ENCODE results near the gene BPIFB4. TPM values are rescaled to one million over a fixed set of nuclear protein-coding genes. Genes with fewer than 3 reads are reported as not detected.

BPIFB4 gene
- total and polyA plus RNA-seq, 2 of the 4 experiments (the other 2 are of a cell fraction), result not detected

DNA sequence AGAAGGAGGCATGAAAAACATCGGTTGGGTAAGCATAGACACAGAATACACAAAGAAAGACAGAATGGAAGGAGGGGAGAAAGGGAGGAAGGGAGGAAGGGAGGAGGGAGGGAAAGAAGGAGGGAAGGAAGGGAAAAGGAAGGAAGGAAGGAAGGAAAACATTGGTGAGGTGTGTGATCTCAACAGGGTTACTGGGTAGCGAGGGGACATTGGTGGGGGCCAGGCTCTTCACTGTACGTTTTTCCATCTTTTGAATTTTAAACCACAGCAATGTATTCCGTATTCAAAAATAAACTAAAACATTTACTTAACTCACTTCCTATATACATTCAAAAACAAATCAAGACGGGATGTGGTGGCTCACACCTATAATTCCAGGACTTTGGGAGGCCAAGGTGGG, 67.9 kb downstream of the BPIFB4 start:
- WGBS, 2 experiments (ENCODE audit: extremely low coverage in 2 of 2, insufficient read length in 1 of 2), result 88% methylated on average over 1 of the region's 5 CpGs; no CpG with 5 or more reads in 1 of the 2 experiments
- TF ChIP-seq RCOR1 (IDR thresholded peaks at IDR 0.05; ENCODE audit: insufficient replicate concordance, low read length) (no peak), CHD1 (IDR thresholded peaks at IDR 0.05; ENCODE audit: low read depth, low read length) (no peak), CEBPB (IDR thresholded peaks at IDR 0.05; ENCODE audit: low read depth, low read length) (no peak), MAZ (IDR thresholded peaks at IDR 0.05; ENCODE audit: borderline replicate concordance, low read depth, low read length) (no peak), USF2 (IDR thresholded peaks at IDR 0.05; ENCODE audit: low read depth, low read length) (no peak), RAD21 (IDR thresholded peaks at IDR 0.05; ENCODE audit: low read length) (no peak), FOS (IDR thresholded peaks at IDR 0.05; ENCODE audit: low read depth, low read length) (no peak), MAFK (IDR thresholded peaks at IDR 0.05; ENCODE audit: low read depth, low read length) (no peak), POLR2A (IDR thresholded peaks at IDR 0.05; ENCODE audit: low read depth, low read length) (no peak), BHLHE40 (IDR thresholded peaks at IDR 0.05; ENCODE audit: low read depth, low read length) (no peak), SMC3 (IDR thresholded peaks at IDR 0.05; ENCODE audit: low read depth, low read length) (no peak), RFX5 (IDR thresholded peaks at IDR 0.05; ENCODE audit: low read depth, low read length) (no peak), MXI1 (IDR thresholded peaks at IDR 0.05; ENCODE audit: borderline replicate concordance, low read depth, low read length) (no peak)
- TF ChIP-seq, protein P1, sequence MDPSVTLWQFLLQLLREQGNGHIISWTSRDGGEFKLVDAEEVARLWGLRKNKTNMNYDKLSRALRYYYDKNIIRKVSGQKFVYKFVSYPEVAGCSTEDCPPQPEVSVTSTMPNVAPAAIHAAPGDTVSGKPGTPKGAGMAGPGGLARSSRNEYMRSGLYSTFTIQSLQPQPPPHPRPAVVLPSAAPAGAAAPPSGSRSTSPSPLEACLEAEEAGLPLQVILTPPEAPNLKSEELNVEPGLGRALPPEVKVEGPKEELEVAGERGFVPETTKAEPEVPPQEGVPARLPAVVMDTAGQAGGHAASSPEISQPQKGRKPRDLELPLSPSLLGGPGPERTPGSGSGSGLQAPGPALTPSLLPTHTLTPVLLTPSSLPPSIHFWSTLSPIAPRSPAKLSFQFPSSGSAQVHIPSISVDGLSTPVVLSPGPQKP (IDR thresholded peaks at IDR 0.05; ENCODE audit: borderline replicate concordance, low read depth, low read length), result no peak
- Histone ChIP-seq H3K9me1 (ENCODE audit: insufficient read depth, low read length) (no peaks in the 10 kb centered on the region), H3K18ac (ENCODE audit: low read depth, low read length) (no peak overlapping the region), H3K9me3 (ENCODE audit: control insufficient read depth, insufficient read depth, low read length) (no peaks in the 10 kb centered on the region), H3K27me3 (ENCODE audit: control insufficient read depth, insufficient read depth, low read length) (no peaks in the 10 kb centered on the region), H3K4ac (ENCODE audit: low read depth, low read length) (no peak overlapping the region), H2BK20ac (ENCODE audit: low read depth, low read length) (no peak overlapping the region), H3K79me1 (ENCODE audit: low read depth in 1 of 2, low read length in 2 of 2) (no peaks in the 10 kb centered on the region), H3K14ac (replicated peaks; ENCODE audit: low read depth, low read length) (no peak overlapping the region), H3K56ac (ENCODE audit: extremely low read depth, insufficient read depth, low read length) (no peak overlapping the region), H3K23ac (ENCODE audit: low read depth, low read length) (no peak overlapping the region), H2BK5ac (ENCODE audit: low read depth, low read length, poor library complexity, severe bottlenecking) (no peak overlapping the region), H4K20me1 (ENCODE audit: insufficient read depth, low read length) (no peaks in the 10 kb centered on the region), H4K91ac (ENCODE audit: insufficient read depth, low read depth, low read length) (no peak overlapping the region), H2BK120ac (ENCODE audit: low read depth, low read length) (no peak overlapping the region), H2AFZ (replicated peaks; ENCODE audit: low read length, poor library complexity) (no peak overlapping the region), H3K27ac (ENCODE audit: insufficient read depth, low read length) (no peak overlapping the region), H2BK15ac (ENCODE audit: low read depth, low read length) (no peak overlapping the region), H3K9ac (ENCODE audit: low read depth, low read length) (no peak overlapping the region), H3K36me3 (ENCODE audit: control insufficient read depth, insufficient read depth, low read length) (no peaks in the 10 kb centered on the region), H4K5ac (ENCODE audit: low read depth, low read length) (no peak overlapping the region), H3K4me3 (ENCODE audit: insufficient read depth, low read depth, low read length) (no peak overlapping the region), H2AK5ac (ENCODE audit: low read depth, low read length) (no peak overlapping the region), H3K4me1 (ENCODE audit: control insufficient read depth, insufficient read depth, low read length) (no peaks in the 10 kb centered on the region), H3K4me2 (ENCODE audit: low read depth, low read length) (no peak overlapping the region), H4K8ac (ENCODE audit: low read depth in 2 of 2, low read length in 2 of 2) (no peak overlapping the region), H2AK9ac (replicated peaks; ENCODE audit: low read depth, low read length, poor library complexity) (no peak overlapping the region)
- no peak for ATAC-seq (ENCODE audit: low read depth)
- POLR2A ChIA-PET (ENCODE audit: unreplicated experiment), result no interaction called here
- DNase-seq, result no peak
- in situ Hi-C loops (cut with MboI; ENCODE audit: low sequenced_read_pairs) (no loop called here), intact Hi-C loops (cut with micrococcal nuclease) (no loop called here), dilution Hi-C loops (cut with HindIII; ENCODE audit: low sequenced_read_pairs, unreplicated experiment) (no loop called here)
- BruUV-seq (replicated peaks), result no TSS peak
- CTCF ChIA-PET, result no interaction called here

Data from IMR-90 (cell line).